HepG2 (cell line): ENCODE results near the gene PMS1. TPM values are rescaled to one million over a fixed set of nuclear protein-coding genes. Genes with fewer than 3 reads are reported as not detected.

ENCODE experiments used
- DZIP1 ChIP-seq: sonication (generic); formaldehyde crosslinking; IDR thresholded peaks from 2 replicates; pipeline ENCODE4 v1.5.0; 2020; ENCODE audit warnings: mild to moderate bottlenecking, missing genetic modification reagents
- KMT2A ChIP-seq: sonication (generic); formaldehyde crosslinking; IDR thresholded peaks from 2 replicates; pipeline ENCODE4 v1.4.0; 2020; ENCODE audit warnings: missing genetic modification reagents
- MYC ChIP-seq: sonication (generic); formaldehyde crosslinking; IDR thresholded peaks from 2 replicates; pipeline ENCODE4 v1.9.0; 2021; ENCODE audit warnings: missing genetic modification reagents, borderline replicate concordance
- MZF1 ChIP-seq: sonication (generic); formaldehyde crosslinking; IDR thresholded peaks from 2 replicates; pipeline ENCODE4 v1.8.1; 2023; ENCODE audit warnings: mild to moderate bottlenecking, missing genetic modification reagents, borderline replicate concordance
- PAF1 ChIP-seq: IDR thresholded peaks from 2 replicates; pipeline ENCODE4 v1.6.1; 2016; ENCODE audit warnings: missing genetic modification reagents, missing compliant biosample characterization
- PCBP1 ChIP-seq: fragments of 200-400 bp; formaldehyde crosslinking; IDR thresholded peaks from 2 replicates; pipeline ENCODE4 v1.6.1; 2017; ENCODE audit warnings: mild to moderate bottlenecking, low read depth, low read length, borderline replicate concordance
- PRDM10 ChIP-seq: sonication (generic); formaldehyde crosslinking; IDR thresholded peaks from 2 replicates; pipeline ENCODE4 v1.4.0; 2020; ENCODE audit warnings: low read depth, missing genetic modification reagents
- PREB ChIP-seq: sonication (generic); formaldehyde crosslinking; IDR thresholded peaks from 2 replicates; pipeline ENCODE4 v1.4.0; 2020; ENCODE audit warnings: missing genetic modification reagents
- REST ChIP-seq, 2 experiments: IDR thresholded peaks; 2 replicates each; pipeline ENCODE4 v1.6.1; 2011 to 2012; ENCODE audit warnings: low read length in 2 of 2, borderline replicate concordance in 1 of 2, low read depth in 1 of 2, mild to moderate bottlenecking in 1 of 2, moderate library complexity in 1 of 2
- THRA ChIP-seq: sonication (generic); formaldehyde crosslinking; IDR thresholded peaks from 2 replicates; pipeline ENCODE4 v1.4.0; 2020; ENCODE audit warnings: missing genetic modification reagents, borderline replicate concordance
- ZFYVE20 ChIP-seq: sonication (generic); formaldehyde crosslinking; IDR thresholded peaks from 2 replicates; pipeline ENCODE4 v1.8.0; 2023; ENCODE audit warnings: low read depth, mild to moderate bottlenecking, moderate library complexity, missing genetic modification reagents, borderline replicate concordance
- ZNF20 ChIP-seq: sonication (generic); formaldehyde crosslinking; IDR thresholded peaks from 2 replicates; pipeline ENCODE4 v1.4.0; 2020; ENCODE audit warnings: mild to moderate bottlenecking, moderate library complexity, missing genetic modification reagents
- ZSCAN9 ChIP-seq: IDR thresholded peaks from 2 replicates; pipeline ENCODE4 v1.6.1; 2016; ENCODE audit warnings: borderline replicate concordance
- polyA plus RNA-seq, 8 experiments: library from polyadenylated mRNA; depleted of rRNA in 3 of 8; stranded (reverse) in 7 of 8; unstranded in 1 of 8; fragments of >200 nt; fragmentation: Illumina TruSeq in 4 of 8; extraction: Trizol in 4 of 8; gene quantifications; 2 replicates each; pipeline versions ENCODE4 v1.2.1 to v1.2.3, GENCODE V29; 2011 to 2016; ENCODE audit warnings: low read depth in 4 of 8, missing spikeins in 1 of 8, mixed read lengths in 1 of 8; ENCODE audit not compliant: insufficient read depth in 1 of 8
- total RNA-seq, 5 experiments: library from RNA; depleted of rRNA; stranded (reverse); fragments of >200 nt; fragmentation: Illumina TruSeq; extraction: Trizol; gene quantifications; 2 replicates each; pipeline ENCODE4 v1.2.3, GENCODE V29; 2016; ENCODE audit warnings: low read depth in 1 of 5

The PMS1 gene
- total and polyA plus RNA-seq, 2 of the 13 experiments (the other 11 are each of a cell fraction or from before 2014, with no cell fraction given), result 14.6 to 39.9 TPM

GRCh38 chr2:189762551-189763298, 21.5 kb upstream of the PMS1 start, which contains the start of gene OSGEPL1 (continued):
- TF ChIP-seq MYC (CRISPR knock-in tag) (peak; percentile 84; the same call in 1 of the 2 replicates), MZF1 (0 out of 2 replicates have a peak, but pooled peaks have one; percentile 78), PAF1 (CRISPR knock-in tag) (no peak), DZIP1 (CRISPR knock-in tag) (no peak), PCBP1 (no peak), ZNF20 (CRISPR knock-in tag) (no peak; the same call in 1 of the 2 replicates), PREB (CRISPR knock-in tag) (no peak), ZFYVE20 (CRISPR knock-in tag) (no peak), THRA (peak; percentile 76), KMT2A (CRISPR knock-in tag) (peak; percentile 96), ZSCAN9 (CRISPR knock-in tag) (peak; percentile 66; the same call in 1 of the 2 replicates), REST (IDR thresholded peaks at IDR 0.05; ENCODE audit: borderline replicate concordance in 1 of 2, low read depth in 1 of 2, low read length in 2 of 2) (peak in 1 of 2 experiments; percentile 52; a peak in 1 of 4 replicates), PRDM10 (CRISPR knock-in tag) (no peak; the same call in 1 of the 2 replicates)
